Measurements from ENCODE around the gene RGS17.
"Not testable (repeated sequence)": the region's sequence is repeated elsewhere in the genome, so short reads cannot be mapped to it uniquely, and the experiment has no call there.

Gene RGS17

GRCh38 chr6:153123801-153124200 lies 7.3 kb downstream of the RGS17 start:
- DNase-seq (ENCODE audit: low spot score): no peak

GRCh38 chr6:153121311-153121710 lies 9.8 kb downstream of the RGS17 start:
- DNase-seq (ENCODE audit: low spot score): no peak

- DNase-seq (ENCODE audit: low spot score): no peak
Measured at GRCh38 chr6:153117986-153118879, 12.8 kb downstream of the RGS17 start.

- not testable (repeated sequence) for DNase-seq (ENCODE audit: low spot score)
Measured at GRCh38 chr6:153111082-153111481, 20.0 kb downstream of the RGS17 start.

- DNase-seq (ENCODE audit: low spot score): not testable (repeated sequence)
Measured at GRCh38 chr6:153110612-153111011, 20.5 kb downstream of the RGS17 start.

GRCh38 chr6:153108315-153108714 lies 22.8 kb downstream of the RGS17 start:
- DNase-seq (ENCODE audit: low spot score): no peak

GRCh38 chr6:153106021-153106420 lies 25.1 kb downstream of the RGS17 start:
- DNase-seq (ENCODE audit: low spot score): no peak

- DNase-seq (ENCODE audit: low spot score): no peak
Measured at GRCh38 chr6:153104220-153104619, 26.9 kb downstream of the RGS17 start.

GRCh38 chr6:153103319-153103655 lies 27.8 kb downstream of the RGS17 start:
- no peak for DNase-seq (ENCODE audit: low spot score)

GRCh38 chr6:153102605-153103318 lies 28.3 kb downstream of the RGS17 start:
- DNase-seq (ENCODE audit: low spot score): no peak

GRCh38 chr6:153101461-153101860 lies 29.6 kb downstream of the RGS17 start:
- no peak for DNase-seq (ENCODE audit: low spot score)

GRCh38 chr6:153099636-153100035 lies 31.4 kb downstream of the RGS17 start:
- DNase-seq (ENCODE audit: low spot score): peak; percentile 31

- DNase-seq (ENCODE audit: low spot score): no peak
Measured at GRCh38 chr6:153096792-153097191, 34.3 kb downstream of the RGS17 start.

GRCh38 chr6:153096031-153096430 lies 35.1 kb downstream of the RGS17 start:
- DNase-seq (ENCODE audit: low spot score): no peak

- DNase-seq (ENCODE audit: low spot score): no peak
Measured at GRCh38 chr6:153092082-153093013, 38.7 kb downstream of the RGS17 start.

- no peak for DNase-seq (ENCODE audit: low spot score)
Measured at GRCh38 chr6:153090241-153090930, 40.7 kb downstream of the RGS17 start.

GRCh38 chr6:153088796-153089195 lies 42.3 kb downstream of the RGS17 start:
- DNase-seq (ENCODE audit: low spot score): no peak

GRCh38 chr6:153087436-153087835 lies 43.6 kb downstream of the RGS17 start:
- DNase-seq (ENCODE audit: low spot score): no peak

GRCh38 chr6:153086225-153086990 lies 44.7 kb downstream of the RGS17 start:
- DNase-seq (ENCODE audit: low spot score): no peak

GRCh38 chr6:153085239-153085638 lies 45.8 kb downstream of the RGS17 start:
- no peak for DNase-seq (ENCODE audit: low spot score)

- DNase-seq (ENCODE audit: low spot score): no peak
Measured at GRCh38 chr6:153084393-153084792, 46.7 kb downstream of the RGS17 start.
